ENCODE measurements around the gene GRK2.

GRCh38 chr11:67280788-67281551 is 14.7 kb downstream of the GRK2 start:
- no peak for TF ChIP-seq GATA2 (IDR thresholded peaks at IDR 0.05; ENCODE audit: low read depth, low read length)
- TF ChIP-seq GATA3 (IDR thresholded peaks at IDR 0.05; ENCODE audit: low read depth, low read length), result no peak

Data from SH-SY5Y (cell line).